Mesendoderm (in vitro differentiated cells): Measurements from ENCODE around the gene RPAP3.

Experiments used
- DNase-seq: peaks from one replicate; pipeline ENCODE4 v3.0.0; 2013
- H2AK5ac ChIP-seq: 2 replicates; pipeline ENCODE4 v1.6.1; 2013; ENCODE audit warnings: low read length, inconsistent platforms
- H2BK120ac ChIP-seq: 2 replicates; pipeline ENCODE4 v1.6.1; 2013; ENCODE audit warnings: low read depth, mild to moderate bottlenecking, low read length, moderate library complexity, mixed read lengths
- H2BK15ac ChIP-seq: replicated peaks from 2 replicates; pipeline ENCODE4 v1.6.1; 2013; ENCODE audit warnings: low read depth, mild to moderate bottlenecking, moderate library complexity
- H2BK5ac ChIP-seq: 2 replicates; pipeline ENCODE4 v1.6.1; 2013; ENCODE audit warnings: low read length, inconsistent platforms
- H3K18ac ChIP-seq: 2 replicates; pipeline ENCODE4 v1.6.1; 2013; ENCODE audit warnings: mild to moderate bottlenecking, low read length, mixed read lengths
- H3K23ac ChIP-seq: one replicate; pipeline ENCODE4 v1.6.1; 2013; ENCODE audit warnings: low read length
- H3K27ac ChIP-seq: 2 replicates; pipeline ENCODE4 v1.5.1; 2013; ENCODE audit warnings: low read depth, mild to moderate bottlenecking, inconsistent platforms, low read length, moderate library complexity
- H3K27me3 ChIP-seq: 2 replicates; pipeline ENCODE4 v1.6.1; 2013; ENCODE audit warnings: low read length, control low read depth, mild to moderate bottlenecking, inconsistent platforms; ENCODE audit not compliant: insufficient read depth, poor library complexity
- H3K36me3 ChIP-seq: 2 replicates; pipeline ENCODE4 v1.6.1; 2013; ENCODE audit warnings: low read length, inconsistent platforms; ENCODE audit not compliant: control insufficient read depth, insufficient read depth
- H3K4ac ChIP-seq: one replicate; pipeline ENCODE4 v1.6.1; 2013; ENCODE audit warnings: low read depth, mild to moderate bottlenecking, low read length, moderate library complexity
- H3K4me1 ChIP-seq: 2 replicates; pipeline ENCODE4 v1.6.1; 2013; ENCODE audit warnings: low read depth, low read length, inconsistent platforms; ENCODE audit not compliant: control insufficient read depth
- H3K4me2 ChIP-seq: 2 replicates; pipeline ENCODE4 v1.6.1; 2013; ENCODE audit warnings: low read length
- H3K4me3 ChIP-seq: 2 replicates; pipeline ENCODE4 v1.5.1; 2013; ENCODE audit warnings: mild to moderate bottlenecking, low read length
- H3K56ac ChIP-seq: one replicate; pipeline ENCODE4 v1.6.1; 2013; ENCODE audit warnings: low read length
- H3K79me1 ChIP-seq: 2 replicates; pipeline ENCODE4 v1.6.1; 2013; ENCODE audit warnings: low read length, inconsistent platforms
- H3K79me2 ChIP-seq: 2 replicates; pipeline ENCODE4 v1.6.1; 2013; ENCODE audit warnings: mild to moderate bottlenecking, low read length; ENCODE audit not compliant: control insufficient read depth, insufficient read depth
- H3K9ac ChIP-seq: 2 replicates; pipeline ENCODE4 v1.6.1; 2013; ENCODE audit warnings: low read length, inconsistent platforms
- H4K5ac ChIP-seq: one replicate; pipeline ENCODE4 v1.6.1; 2013; ENCODE audit warnings: low read length
- H4K8ac ChIP-seq: one replicate; pipeline ENCODE4 v1.6.1; 2013; ENCODE audit warnings: low read depth, mild to moderate bottlenecking, control low read depth, low read length, moderate library complexity
- WGBS: extraction: QIAGEN DNeasy Blood & Tissue Kit; methylation state at CpG from one replicate; pipeline ENCODE4 v1.1.7; 2013; ENCODE audit warnings: low lambda C conversion rate, missing lambda C conversion rate; ENCODE audit not compliant: insufficient coverage; ENCODE audit errors: extremely low coverage; 5-methylcytosine and 5-hydroxymethylcytosine counted together

Gene RPAP3

DNA sequence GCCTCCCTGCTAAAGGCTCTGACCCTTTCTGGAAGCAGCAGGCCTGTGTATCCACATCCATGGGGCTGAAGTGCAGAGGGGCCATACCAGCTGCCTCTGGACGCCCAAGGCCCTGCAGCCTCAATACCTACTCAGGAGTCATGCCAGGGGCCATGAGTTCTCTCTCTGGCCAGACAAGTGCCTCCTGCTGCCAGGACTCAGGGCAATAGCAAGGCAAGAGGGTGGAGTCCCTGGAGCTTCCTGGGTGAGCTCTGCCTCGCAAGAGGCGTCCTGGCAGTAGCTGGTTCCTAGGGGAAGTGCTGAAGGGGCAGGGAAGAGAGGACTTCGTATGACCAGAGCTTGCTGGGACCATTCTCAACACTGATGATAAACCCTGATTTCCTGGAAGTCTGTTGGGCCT is 30.4 kb upstream of the RPAP3 start:
- H2BK15ac ChIP-seq, result no peak overlapping the region
- peaks cover 6% of the 10 kb centered on the region for H3K4me1 ChIP-seq
- H3K79me1 ChIP-seq, result no peaks in the 10 kb centered on the region
- H3K4ac ChIP-seq, result no peak overlapping the region
- H3K79me2 ChIP-seq, result no peaks in the 10 kb centered on the region
- no peaks in the 10 kb centered on the region for H3K36me3 ChIP-seq
- no peak overlapping the region for H3K27ac ChIP-seq
- H2BK5ac ChIP-seq, result no peak overlapping the region
- no peak overlapping the region for H3K23ac ChIP-seq
- no peak overlapping the region for H3K56ac ChIP-seq
- H3K4me2 ChIP-seq, result no peak overlapping the region
- no CpG with 5 or more reads among the region's 4 CpGs for WGBS
- H3K27me3 ChIP-seq, result no peaks in the 10 kb centered on the region
- H4K8ac ChIP-seq, result no peak overlapping the region
- no peak overlapping the region for H3K4me3 ChIP-seq
- DNase-seq, result no peak
- H2BK120ac ChIP-seq, result no peak overlapping the region
- no peak overlapping the region for H2AK5ac ChIP-seq
- H4K5ac ChIP-seq, result no peak overlapping the region
- no peak overlapping the region for H3K18ac ChIP-seq
- H3K9ac ChIP-seq, result no peak overlapping the region

DNA sequence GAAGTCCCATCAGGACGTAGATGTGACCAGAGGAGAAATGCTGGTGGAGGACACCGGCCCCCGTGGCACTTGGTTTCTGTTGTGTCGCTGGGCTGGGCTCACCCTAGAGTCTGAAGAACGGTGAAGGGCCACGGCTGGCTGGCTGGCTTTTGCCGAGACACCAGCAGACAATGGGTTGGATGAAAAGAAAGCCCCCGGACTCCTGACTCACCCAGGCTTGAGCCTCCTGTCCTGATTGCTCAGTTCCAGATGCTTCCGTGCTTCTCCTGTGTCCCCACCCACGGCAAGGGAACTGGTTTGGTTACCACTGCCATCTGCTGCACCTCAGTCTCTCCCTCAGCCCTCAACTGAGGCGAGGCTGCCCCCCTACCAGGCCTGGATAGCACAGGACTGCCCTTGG is 29.8 kb upstream of the RPAP3 start:
- Histone ChIP-seq H2BK120ac (no peak overlapping the region), H3K4me3 (no peak overlapping the region), H2BK15ac (no peak overlapping the region), H3K4me1 (peaks cover 6% of the 10 kb centered on the region), H4K8ac (no peak overlapping the region), H3K79me1 (no peaks in the 10 kb centered on the region), H2AK5ac (no peak overlapping the region), H4K5ac (no peak overlapping the region), H3K4me2 (no peak overlapping the region), H3K18ac (no peak overlapping the region), H2BK5ac (no peak overlapping the region), H3K27me3 (no peaks in the 10 kb centered on the region), H3K79me2 (no peaks in the 10 kb centered on the region), H3K27ac (no peak overlapping the region), H3K23ac (no peak overlapping the region), H3K36me3 (no peaks in the 10 kb centered on the region), H3K9ac (no peak overlapping the region), H3K4ac (no peak overlapping the region), H3K56ac (no peak overlapping the region)
- no CpG with 5 or more reads among the region's 11 CpGs for WGBS
- DNase-seq, result no peak

DNA sequence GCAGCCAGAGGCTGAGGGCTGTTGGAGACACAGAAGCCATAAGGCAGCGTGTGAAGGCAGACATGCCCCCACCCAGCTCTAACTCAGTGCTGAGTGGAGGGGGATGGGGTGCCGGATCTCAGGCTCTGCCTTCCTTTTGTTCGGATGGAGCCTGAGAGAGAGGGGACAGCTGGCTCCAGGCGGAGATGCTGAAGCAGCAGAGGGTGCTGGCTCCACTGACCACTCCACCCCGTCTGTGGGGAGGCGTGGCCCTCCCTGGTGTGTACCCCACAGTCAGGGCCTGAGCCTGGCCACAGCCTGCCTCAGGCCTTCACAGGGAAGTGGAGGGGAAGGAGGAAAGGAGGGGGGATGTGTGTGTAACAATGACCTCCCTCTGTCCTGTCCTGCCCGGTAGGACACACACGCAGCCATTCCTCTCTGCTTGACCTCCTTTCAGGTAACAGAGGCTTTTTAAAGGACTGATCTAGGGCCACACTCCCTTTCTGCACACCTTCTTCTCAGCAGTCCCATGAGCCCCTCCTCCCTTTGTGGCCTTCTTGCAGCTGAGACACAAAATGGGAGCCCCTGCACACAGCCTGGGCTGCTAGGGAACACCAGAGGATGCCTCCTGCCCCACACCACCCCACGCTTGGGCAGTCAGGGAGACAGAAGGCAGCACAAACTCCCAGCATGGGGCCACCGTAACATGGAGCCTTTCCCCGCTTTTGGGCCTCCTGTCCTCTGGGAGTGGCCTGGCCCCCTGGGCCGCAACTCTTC is 29.1 kb upstream of the RPAP3 start:
- no peak overlapping the region for H2BK15ac ChIP-seq
- no peak overlapping the region for H3K27ac ChIP-seq
- H4K5ac ChIP-seq, result no peak overlapping the region
- H2BK5ac ChIP-seq, result no peak overlapping the region
- peaks cover 6% of the 10 kb centered on the region for H3K4me1 ChIP-seq
- H3K36me3 ChIP-seq, result no peaks in the 10 kb centered on the region
- no peak overlapping the region for H2BK120ac ChIP-seq
- DNase-seq, result peak; percentile 44
- H3K4ac ChIP-seq, result no peak overlapping the region
- H3K23ac ChIP-seq, result peak overlapping the region; percentile 24
- H3K27me3 ChIP-seq, result no peaks in the 10 kb centered on the region
- WGBS, result no CpG with 5 or more reads among the region's 12 CpGs
- no peak overlapping the region for H3K4me3 ChIP-seq
- no peak overlapping the region for H3K4me2 ChIP-seq
- peak overlapping the region; percentile 76 for H3K56ac ChIP-seq
- no peaks in the 10 kb centered on the region for H3K79me1 ChIP-seq
- peak overlapping the region; percentile 4 for H3K9ac ChIP-seq
- H3K79me2 ChIP-seq, result no peaks in the 10 kb centered on the region
- no peak overlapping the region for H3K18ac ChIP-seq
- no peak overlapping the region for H4K8ac ChIP-seq
- H2AK5ac ChIP-seq, result no peak overlapping the region

DNA sequence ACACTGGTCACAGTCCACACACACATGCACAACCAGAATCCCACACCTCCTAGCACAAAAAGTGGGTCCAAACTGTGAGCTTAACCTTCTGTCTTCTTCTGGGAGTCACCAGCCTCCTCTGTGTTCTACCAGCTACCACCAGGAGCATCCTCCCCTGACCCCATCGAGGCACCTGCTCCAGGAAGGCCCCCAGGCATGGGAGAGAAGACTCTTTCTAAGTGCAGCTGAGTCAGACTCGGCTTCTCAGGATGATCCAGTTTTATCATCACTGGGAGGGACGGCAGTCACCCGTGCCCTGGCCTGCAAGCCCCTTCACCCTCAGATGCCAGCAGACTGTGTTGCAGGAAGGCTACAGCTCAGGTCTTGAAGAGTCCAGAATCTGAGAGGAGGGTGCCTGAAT is 27.3 kb upstream of the RPAP3 start:
- H2BK15ac ChIP-seq, result no peak overlapping the region
- no peak overlapping the region for H4K5ac ChIP-seq
- no peak overlapping the region for H3K4me2 ChIP-seq
- H3K79me2 ChIP-seq, result no peaks in the 10 kb centered on the region
- H3K23ac ChIP-seq, result no peak overlapping the region
- no peak overlapping the region for H3K56ac ChIP-seq
- no peak overlapping the region for H2BK120ac ChIP-seq
- H3K4me1 ChIP-seq, result peaks cover 6% of the 10 kb centered on the region
- no peaks in the 10 kb centered on the region for H3K36me3 ChIP-seq
- H3K4me3 ChIP-seq, result no peak overlapping the region
- no CpG with 5 or more reads among the region's 4 CpGs for WGBS
- H3K4ac ChIP-seq, result no peak overlapping the region
- no peak for DNase-seq
- H2BK5ac ChIP-seq, result no peak overlapping the region
- H3K79me1 ChIP-seq, result no peaks in the 10 kb centered on the region
- H3K27me3 ChIP-seq, result no peaks in the 10 kb centered on the region
- no peak overlapping the region for H3K18ac ChIP-seq
- no peak overlapping the region for H3K9ac ChIP-seq
- H3K27ac ChIP-seq, result no peak overlapping the region
- H4K8ac ChIP-seq, result no peak overlapping the region
- no peak overlapping the region for H2AK5ac ChIP-seq

DNA sequence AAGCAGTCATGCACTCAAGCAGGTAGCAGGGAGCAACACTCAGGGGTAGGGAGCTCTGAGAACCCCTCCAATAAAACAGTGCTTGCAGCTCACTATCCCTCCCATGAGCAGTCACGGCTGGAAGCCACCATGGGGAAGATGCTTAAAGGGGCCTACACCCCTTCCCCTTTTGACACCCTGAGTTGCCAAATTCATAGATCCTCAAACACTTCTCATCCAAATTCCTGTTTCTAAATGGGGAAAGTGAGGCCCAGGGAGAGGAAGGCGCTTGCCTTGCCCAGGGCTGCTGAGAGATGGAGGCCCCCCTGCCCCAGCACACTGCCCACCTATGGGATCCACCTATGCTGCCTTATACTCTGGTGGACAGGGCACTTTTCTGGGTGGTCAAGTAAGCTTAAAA is 26.7 kb upstream of the RPAP3 start:
- Histone ChIP-seq H2BK5ac (no peak overlapping the region), H3K4me1 (peaks cover 6% of the 10 kb centered on the region), H3K79me1 (no peaks in the 10 kb centered on the region), H3K9ac (no peak overlapping the region), H3K4me3 (no peak overlapping the region), H3K27ac (no peak overlapping the region), H2BK120ac (no peak overlapping the region), H3K18ac (no peak overlapping the region), H3K79me2 (no peaks in the 10 kb centered on the region), H2AK5ac (no peak overlapping the region), H3K56ac (no peak overlapping the region), H3K36me3 (no peaks in the 10 kb centered on the region), H2BK15ac (no peak overlapping the region), H3K27me3 (no peaks in the 10 kb centered on the region), H3K23ac (no peak overlapping the region), H3K4me2 (no peak overlapping the region), H4K5ac (no peak overlapping the region), H4K8ac (no peak overlapping the region), H3K4ac (no peak overlapping the region)
- no peak for DNase-seq
- WGBS, result no CpG with 5 or more reads among the region's 2 CpGs

DNA sequence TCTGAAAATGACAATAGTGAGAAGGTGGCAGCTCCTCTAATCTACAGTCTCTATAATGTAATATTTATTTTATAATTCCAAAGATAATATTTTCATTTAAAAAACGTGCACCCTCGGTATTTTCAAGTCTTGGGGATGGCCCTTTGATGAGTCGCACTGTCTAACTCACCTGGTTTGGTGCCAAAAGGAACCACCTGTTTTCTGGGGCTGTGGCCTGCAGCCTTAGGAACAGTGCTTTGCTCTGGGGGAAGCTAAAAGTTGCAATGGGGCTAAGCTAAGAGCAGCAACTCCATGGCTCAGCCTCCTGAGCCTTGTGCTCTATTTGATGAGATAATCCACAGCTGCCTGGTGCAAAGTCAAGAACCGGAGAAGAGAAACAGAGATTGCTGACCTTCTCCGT is 25.9 kb upstream of the RPAP3 start:
- DNase-seq, result no peak
- H3K79me2 ChIP-seq, result no peaks in the 10 kb centered on the region
- no peaks in the 10 kb centered on the region for H3K27me3 ChIP-seq
- no peak overlapping the region for H2BK120ac ChIP-seq
- no peak overlapping the region for H2AK5ac ChIP-seq
- no peak overlapping the region for H3K56ac ChIP-seq
- H3K4ac ChIP-seq, result no peak overlapping the region
- H3K79me1 ChIP-seq, result no peaks in the 10 kb centered on the region
- H4K8ac ChIP-seq, result no peak overlapping the region
- no peak overlapping the region for H3K4me2 ChIP-seq
- H3K4me3 ChIP-seq, result no peak overlapping the region
- H4K5ac ChIP-seq, result no peak overlapping the region
- no peak overlapping the region for H3K18ac ChIP-seq
- H3K4me1 ChIP-seq, result peaks cover 6% of the 10 kb centered on the region
- no peak overlapping the region for H3K9ac ChIP-seq
- no peak overlapping the region for H2BK15ac ChIP-seq
- H3K36me3 ChIP-seq, result no peaks in the 10 kb centered on the region
- no peak overlapping the region for H3K23ac ChIP-seq
- H3K27ac ChIP-seq, result no peak overlapping the region
- no CpG with 5 or more reads among the region's 5 CpGs for WGBS
- H2BK5ac ChIP-seq, result no peak overlapping the region
